Ovary (tissue), 9 donors: ENCODE results near the gene KIF1C. TPM values are rescaled to one million over a fixed set of nuclear protein-coding genes. Genes with fewer than 3 reads are reported as not detected.

Experiments
- DNase-seq, 5 donors: peaks; one replicate each; pipeline ENCODE4 v3.0.0-alpha.2; 2019 to 2020
- H3K27ac ChIP-seq, 2 donors: fragments of 200-600 bp; one replicate each; pipeline versions ENCODE4 v1.5.1 to v1.8.0; 2019 to 2022
- H3K27me3 ChIP-seq: fragments of 200-600 bp; one replicate; pipeline ENCODE4 v1.8.0; 2022
- H3K36me3 ChIP-seq: fragments of 200-600 bp; sonication (generic); one replicate; pipeline ENCODE4 v1.5.1; 2019
- H3K4me1 ChIP-seq: one replicate; pipeline ENCODE4 v1.8.1; 2013; ENCODE audit warnings: mild to moderate bottlenecking, moderate library complexity; ENCODE audit not compliant: insufficient read depth
- H3K4me3 ChIP-seq: fragments of 200-600 bp; sonication (generic); one replicate; pipeline ENCODE4 v1.5.1; 2017
- H3K9me3 ChIP-seq, 2 donors: fragments of 200-600 bp in 1 of 2; sonication (generic) in 1 of 2; one replicate each; pipeline versions ENCODE4 v1.5.1 to v1.8.1; 2013 to 2019; ENCODE audit warnings: mild to moderate bottlenecking in 1 of 2, moderate library complexity in 1 of 2
- CTCF ChIP-seq, 3 donors: fragments of 450-650 bp in 2 of 3; fragments of 200-600 bp in 1 of 3; IDR thresholded peaks; one replicate each; pipeline versions ENCODE4 v1.5.1 to v1.8.0; 2016 to 2022; ENCODE audit warnings: antibody characterized with exemption in 3 of 3, mild to moderate bottlenecking in 1 of 3
- EP300 ChIP-seq: sonication (generic); formaldehyde crosslinking; IDR thresholded peaks from one replicate; pipeline ENCODE4 v1.6.1; 2017; ENCODE audit warnings: antibody characterized with exemption
- POLR2A ChIP-seq: fragments of 450-650 bp; IDR thresholded peaks from one replicate; pipeline ENCODE4 v1.6.1; 2017; ENCODE audit warnings: antibody characterized with exemption, mild to moderate bottlenecking, moderate library complexity
- WGBS, 3 donors: extraction: QIAGEN DNeasy Blood & Tissue Kit in 1 of 3; methylation state at CpG; one replicate each; pipeline versions ENCODE4 v1.1.5 to v1.1.7; 2013 to 2017; 5-methylcytosine and 5-hydroxymethylcytosine counted together
- intact Hi-C, 4 donors: fragments of 100-400 bp; cut with DNase I; formaldehyde crosslinking; loops; one replicate each; pipeline versions ENCODE4 v1.11.0 to v1.15.1; 2022 to 2023
- microRNA-seq, 3 donors: library from miRNA; unstranded; fragments of <30 nt; microRNA quantifications; one replicate each; pipeline versions ENCODE4 to v1.2.0, GENCODE V29; 2019 to 2020
- polyA plus RNA-seq, 2 donors: library from polyadenylated mRNA; stranded (reverse); fragments of 200-250 nt in 1 of 2; fragments of 350-450 nt in 1 of 2; fragmentation: Illumina TruSeq in 1 of 2; extraction: RNeasy Lipid Tissue Mini Kit (QIAGEN cat#74804) in 1 of 2; gene quantifications; one replicate each; pipeline ENCODE4 v1.2.3, GENCODE V29; 2013 to 2014
- small RNA-seq: library from RNA; depleted of rRNA; stranded (forward); fragments of <200 nt; gene quantifications from one replicate; pipeline ENCODE3, GENCODE V24; 2016
- total RNA-seq, 7 donors: library from RNA; depleted of rRNA in 2 of 7; stranded (reverse); fragments of >200 nt in 2 of 7; fragmentation: NEBNext Ultra II Directional in 3 of 7; extraction: Animal tissue kit (Norgen Biotek cat#: 25700) in 3 of 7; gene quantifications; one replicate each; pipeline versions ENCODE4 v1.1.0 to v1.2.4, GENCODE V29; 2016 to 2023
- donor health status: DM: no; HTN: no; CAD: no; lungs with moderate emphysema.
- donor health status: DM: no; HTN: no; CAD: no.
- donor health status: Bipolar disorder and iron deficiency.
- donor health status: DM: yes; HTN: yes; CAD: no.
- donor health status: DM: no; HTN: no; CAD: no.
- donor health status: DM: yes; HTN: yes; CAD: no.

The KIF1C gene
- total and polyA plus RNA-seq, 9 donors: 17.5 to 129 (median 90.3) TPM

GRCh38 chr17:5077781-5078105, 80.0 kb downstream of the KIF1C start:
- Histone ChIP-seq H3K9me3 (no peaks in the 10 kb centered on the region), H3K27ac (peak overlapping the region in 1 of 2 donors; percentile 41), H3K4me1 (peaks cover 2% of the 10 kb centered on the region), H3K36me3 (no peaks in the 10 kb centered on the region), H3K27me3 (no peaks in the 10 kb centered on the region), H3K4me3 (peak overlapping the region; percentile 63)
- WGBS, 3 donors: 1 to 3% (median 2%) methylated on average over 14 of the region's 14 CpGs
- DNase-seq: no peak
- TF ChIP-seq POLR2A (no peak), CTCF (IDR thresholded peaks at IDR 0.05) (no peak), EP300 (no peak)
- intact Hi-C loops: no loop called here

Small RNAs within 50 kb of the gene (microRNA-seq; reads per million reads assigned to microRNA genes)
- 0 reads per million in 3 donors for gene MIR6864
- gene MIR6865: 0 reads per million in 3 donors

Small RNAs within 50 kb of the gene (small RNA-seq; reads per million reads assigned to genes)
- gene MIR6864 (not detected), gene MIR6865 (not detected)

Other genes starting within 250 kb of the KIF1C start
- under 1 TPM in 2 of 7 donors, not detected in 5; 0.31 to 0.83 TPM for gene TM4SF5, start 226.1 kb upstream of the KIF1C start, total RNA-seq
- gene TM4SF5, start 226.1 kb upstream of the KIF1C start, polyA plus RNA-seq: not detected
- gene VMO1, start 211.6 kb upstream of the KIF1C start, total RNA-seq: 1 to 10 TPM in 5 of 7 donors, under 1 TPM in 2; 0.69 to 3.5 (median 1.3) TPM
- 1 to 10 TPM in 1 of 2 donors, not detected in 1; 1.1 TPM for gene VMO1, start 211.6 kb upstream of the KIF1C start, polyA plus RNA-seq
- gene GLTPD2, start 209.0 kb upstream of the KIF1C start, total RNA-seq: not detected
- not detected for gene GLTPD2, start 209.0 kb upstream of the KIF1C start, polyA plus RNA-seq
- gene PSMB6, start 201.8 kb upstream of the KIF1C start, total RNA-seq: 100 to 1,000 TPM in 1 of 7 donors, 10 to 100 TPM in 6; 74.6 to 123 (median 87.9) TPM
- 100 to 1,000 TPM in 1 of 2 donors, 10 to 100 TPM in 1; 87.8 to 111 TPM for gene PSMB6, start 201.8 kb upstream of the KIF1C start, polyA plus RNA-seq
- gene PLD2, start 190.8 kb upstream of the KIF1C start, total RNA-seq: 10 to 100 TPM; 16.2 to 53.3 (median 42.7) TPM
- gene PLD2, start 190.8 kb upstream of the KIF1C start, polyA plus RNA-seq: 10 to 100 TPM; 20.3 to 31.4 TPM
- 100 to 1,000 TPM in 4 of 7 donors, 10 to 100 TPM in 3; 37.6 to 177 (median 108) TPM for gene MINK1, start 164.6 kb upstream of the KIF1C start, total RNA-seq
- 10 to 100 TPM; 66.4 to 71.9 TPM for gene MINK1, start 164.6 kb upstream of the KIF1C start, polyA plus RNA-seq
- 10 to 100 TPM in 2 of 7 donors, 1 to 10 TPM in 5; 6.0 to 11.8 (median 8.6) TPM for gene C17orf107, start 98.4 kb upstream of the KIF1C start, total RNA-seq
- gene C17orf107, start 98.4 kb upstream of the KIF1C start, polyA plus RNA-seq: 1 to 10 TPM; 1.1 to 4.4 TPM
- gene CHRNE, start 94.9 kb upstream of the KIF1C start, total RNA-seq: 1 to 10 TPM in 4 of 7 donors, under 1 TPM in 3; 0.34 to 1.4 (median 1.0) TPM
- 1 to 10 TPM in 1 of 2 donors, under 1 TPM in 1; 0.53 to 1.1 TPM for gene CHRNE, start 94.9 kb upstream of the KIF1C start, polyA plus RNA-seq
- gene GP1BA, start 65.7 kb upstream of the KIF1C start, total RNA-seq: under 1 TPM in 1 of 7 donors, not detected in 6; 0.10 TPM
- under 1 TPM in 1 of 2 donors, not detected in 1; 0.04 TPM for gene GP1BA, start 65.7 kb upstream of the KIF1C start, polyA plus RNA-seq
- gene SLC25A11, start 57.9 kb upstream of the KIF1C start, total RNA-seq: 10 to 100 TPM; 18.7 to 55.4 (median 42.3) TPM
- 10 to 100 TPM; 12.7 to 44.1 TPM for gene SLC25A11, start 57.9 kb upstream of the KIF1C start, polyA plus RNA-seq
- 10 to 100 TPM; 22.7 to 89.6 (median 78.1) TPM for gene RNF167, start 57.7 kb upstream of the KIF1C start, total RNA-seq
- gene RNF167, start 57.7 kb upstream of the KIF1C start, polyA plus RNA-seq: 100 to 1,000 TPM in 1 of 2 donors, 10 to 100 TPM in 1; 91.8 to 221 TPM
- gene PFN1, start 49.4 kb upstream of the KIF1C start, total RNA-seq: 100 to 1,000 TPM; 201 to 415 (median 323) TPM
- 100 to 1,000 TPM; 254 to 542 TPM for gene PFN1, start 49.4 kb upstream of the KIF1C start, polyA plus RNA-seq
- 1 to 10 TPM; 2.5 to 6.1 (median 4.1) TPM for gene ENO3, start 46.8 kb upstream of the KIF1C start, total RNA-seq
- 1 to 10 TPM; 1.8 to 5.0 TPM for gene ENO3, start 46.8 kb upstream of the KIF1C start, polyA plus RNA-seq
- gene SPAG7, start 30.1 kb upstream of the KIF1C start, total RNA-seq: 10 to 100 TPM; 30.4 to 55.2 (median 38.6) TPM
- gene SPAG7, start 30.1 kb upstream of the KIF1C start, polyA plus RNA-seq: 10 to 100 TPM; 31.7 to 60.6 TPM
- gene CAMTA2, start 10.3 kb upstream of the KIF1C start, total RNA-seq: 10 to 100 TPM; 10.2 to 71.2 (median 35.7) TPM
- gene CAMTA2, start 10.3 kb upstream of the KIF1C start, polyA plus RNA-seq: 10 to 100 TPM; 21.6 to 33.0 TPM
- gene INCA1, start 428 bp upstream of the KIF1C start, total RNA-seq: 1 to 10 TPM in 6 of 7 donors, under 1 TPM in 1; 0.95 to 5.0 (median 1.9) TPM
- gene INCA1, start 428 bp upstream of the KIF1C start, polyA plus RNA-seq: 1 to 10 TPM; 1.5 to 2.8 TPM
- 1 to 10 TPM in 1 of 7 donors, under 1 TPM in 3, not detected in 3; 0.08 to 1.0 (median 0.19) TPM for gene SLC52A1, start 37.5 kb downstream of the KIF1C start, total RNA-seq
- gene SLC52A1, start 37.5 kb downstream of the KIF1C start, polyA plus RNA-seq: not detected
- gene ZFP3, start 80.5 kb downstream of the KIF1C start, total RNA-seq: 1 to 10 TPM; 3.6 to 8.4 (median 7.6) TPM
- 1 to 10 TPM; 3.3 to 6.5 TPM for gene ZFP3, start 80.5 kb downstream of the KIF1C start, polyA plus RNA-seq
- gene ZNF232, start 113.9 kb downstream of the KIF1C start, total RNA-seq: 10 to 100 TPM in 4 of 7 donors, 1 to 10 TPM in 3; 7.8 to 15.3 (median 11.1) TPM
- 10 to 100 TPM in 1 of 2 donors, 1 to 10 TPM in 1; 9.1 to 11.8 TPM for gene ZNF232, start 113.9 kb downstream of the KIF1C start, polyA plus RNA-seq
- gene USP6, start 118.1 kb downstream of the KIF1C start, total RNA-seq: 1 to 10 TPM in 3 of 7 donors, under 1 TPM in 4; under 0.01 to 2.0 (median 0.86) TPM
- gene USP6, start 118.1 kb downstream of the KIF1C start, polyA plus RNA-seq: under 1 TPM; 0.20 to 0.68 TPM
- gene ZNF594, start 193.9 kb downstream of the KIF1C start, total RNA-seq: 10 to 100 TPM; 16.9 to 35.6 (median 21.9) TPM
- gene ZNF594, start 193.9 kb downstream of the KIF1C start, polyA plus RNA-seq: 1 to 10 TPM; 6.4 to 7.4 TPM
- 1 to 10 TPM in 6 of 7 donors, under 1 TPM in 1; 0.60 to 3.6 (median 1.3) TPM for gene SCIMP, start 236.9 kb downstream of the KIF1C start, total RNA-seq
- 1 to 10 TPM in 1 of 2 donors, under 1 TPM in 1; 0.45 to 8.3 TPM for gene SCIMP, start 236.9 kb downstream of the KIF1C start, polyA plus RNA-seq